HCT116 (cell line): ENCODE results near the gene EFNB1.

Experiments
- EGR1 ChIP-seq: IDR thresholded peaks from 2 replicates; pipeline ENCODE4 v1.6.1; 2012; ENCODE audit warnings: low read depth
- ELF1 ChIP-seq: IDR thresholded peaks from 2 replicates; pipeline ENCODE4 v1.6.1; 2012; ENCODE audit warnings: low read depth, borderline replicate concordance
- EZH2 ChIP-seq: fragments of 200-600 bp; sonication (generic); IDR thresholded peaks from 2 replicates; pipeline ENCODE4 v1.6.1; 2017; ENCODE audit warnings: antibody characterized with exemption, mixed run types
- EZH2phosphoT487 ChIP-seq: fragments of 200-600 bp; IDR thresholded peaks from 2 replicates; pipeline ENCODE4 v1.6.1; 2018; ENCODE audit warnings: antibody characterized with exemption, borderline replicate concordance
- SP1 ChIP-seq: IDR thresholded peaks from 2 replicates; pipeline ENCODE4 v1.6.1; 2012; ENCODE audit warnings: low read depth
- ZFX ChIP-seq: fragments of 450-650 bp; IDR thresholded peaks from 2 replicates; pipeline ENCODE4 v1.6.1; 2017
- ZNF274 ChIP-seq: fragments of 200-500 bp; sonication (Bioruptor generic); IDR thresholded peaks from 2 replicates; pipeline ENCODE4 v1.6.1; 2014; ENCODE audit warnings: mild to moderate bottlenecking, low read depth, low read length, inconsistent platforms
- TF ChIP-seq, protein P1 (sequence below), 3 experiments: fragments of 200-600 bp in 1 of 3; sonication (generic) in 1 of 3; IDR thresholded peaks in 2 of 3; conservative IDR thresholded peaks in 1 of 3; 2 replicates each; pipeline ENCODE4 v1.5.1; 2012 to 2017; ENCODE audit warnings: low read depth in 2 of 3, low read length in 2 of 3, antibody characterized with exemption in 1 of 3, borderline replicate concordance in 1 of 3, control low read depth in 1 of 3, mild to moderate bottlenecking in 1 of 3, mixed read lengths in 1 of 3, mixed run types in 1 of 3, moderate library complexity in 1 of 3; ENCODE audit not compliant: insufficient read depth in 1 of 3
- TF ChIP-seq, protein P2 (sequence below): IDR thresholded peaks from 2 replicates; pipeline ENCODE4 v1.6.1; 2012
- TF ChIP-seq, protein P3 (sequence below): IDR thresholded peaks from 2 replicates; pipeline ENCODE4 v1.6.1; 2012; ENCODE audit warnings: low read depth
- TF ChIP-seq, protein P4 (sequence below): IDR thresholded peaks from 2 replicates; pipeline ENCODE4 v1.6.1; 2011; ENCODE audit warnings: mild to moderate bottlenecking, low read length, moderate library complexity; ENCODE audit not compliant: insufficient replicate concordance; ENCODE audit errors: extremely low read depth

- TF ChIP-seq, protein P1, sequence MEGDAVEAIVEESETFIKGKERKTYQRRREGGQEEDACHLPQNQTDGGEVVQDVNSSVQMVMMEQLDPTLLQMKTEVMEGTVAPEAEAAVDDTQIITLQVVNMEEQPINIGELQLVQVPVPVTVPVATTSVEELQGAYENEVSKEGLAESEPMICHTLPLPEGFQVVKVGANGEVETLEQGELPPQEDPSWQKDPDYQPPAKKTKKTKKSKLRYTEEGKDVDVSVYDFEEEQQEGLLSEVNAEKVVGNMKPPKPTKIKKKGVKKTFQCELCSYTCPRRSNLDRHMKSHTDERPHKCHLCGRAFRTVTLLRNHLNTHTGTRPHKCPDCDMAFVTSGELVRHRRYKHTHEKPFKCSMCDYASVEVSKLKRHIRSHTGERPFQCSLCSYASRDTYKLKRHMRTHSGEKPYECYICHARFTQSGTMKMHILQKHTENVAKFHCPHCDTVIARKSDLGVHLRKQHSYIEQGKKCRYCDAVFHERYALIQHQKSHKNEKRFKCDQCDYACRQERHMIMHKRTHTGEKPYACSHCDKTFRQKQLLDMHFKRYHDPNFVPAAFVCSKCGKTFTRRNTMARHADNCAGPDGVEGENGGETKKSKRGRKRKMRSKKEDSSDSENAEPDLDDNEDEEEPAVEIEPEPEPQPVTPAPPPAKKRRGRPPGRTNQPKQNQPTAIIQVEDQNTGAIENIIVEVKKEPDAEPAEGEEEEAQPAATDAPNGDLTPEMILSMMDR (IDR thresholded peaks at IDR 0.05 in 2 of 3, conservative IDR thresholded peaks at IDR 0.05 in 1 of 3; ENCODE audit: borderline replicate concordance in 1 of 3, insufficient read depth in 1 of 3, low read depth in 2 of 3, low read length in 2 of 3) = no peak
- TF ChIP-seq, protein P2, sequence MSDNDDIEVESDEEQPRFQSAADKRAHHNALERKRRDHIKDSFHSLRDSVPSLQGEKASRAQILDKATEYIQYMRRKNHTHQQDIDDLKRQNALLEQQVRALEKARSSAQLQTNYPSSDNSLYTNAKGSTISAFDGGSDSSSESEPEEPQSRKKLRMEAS = no peak
- TF ChIP-seq, protein P3, sequence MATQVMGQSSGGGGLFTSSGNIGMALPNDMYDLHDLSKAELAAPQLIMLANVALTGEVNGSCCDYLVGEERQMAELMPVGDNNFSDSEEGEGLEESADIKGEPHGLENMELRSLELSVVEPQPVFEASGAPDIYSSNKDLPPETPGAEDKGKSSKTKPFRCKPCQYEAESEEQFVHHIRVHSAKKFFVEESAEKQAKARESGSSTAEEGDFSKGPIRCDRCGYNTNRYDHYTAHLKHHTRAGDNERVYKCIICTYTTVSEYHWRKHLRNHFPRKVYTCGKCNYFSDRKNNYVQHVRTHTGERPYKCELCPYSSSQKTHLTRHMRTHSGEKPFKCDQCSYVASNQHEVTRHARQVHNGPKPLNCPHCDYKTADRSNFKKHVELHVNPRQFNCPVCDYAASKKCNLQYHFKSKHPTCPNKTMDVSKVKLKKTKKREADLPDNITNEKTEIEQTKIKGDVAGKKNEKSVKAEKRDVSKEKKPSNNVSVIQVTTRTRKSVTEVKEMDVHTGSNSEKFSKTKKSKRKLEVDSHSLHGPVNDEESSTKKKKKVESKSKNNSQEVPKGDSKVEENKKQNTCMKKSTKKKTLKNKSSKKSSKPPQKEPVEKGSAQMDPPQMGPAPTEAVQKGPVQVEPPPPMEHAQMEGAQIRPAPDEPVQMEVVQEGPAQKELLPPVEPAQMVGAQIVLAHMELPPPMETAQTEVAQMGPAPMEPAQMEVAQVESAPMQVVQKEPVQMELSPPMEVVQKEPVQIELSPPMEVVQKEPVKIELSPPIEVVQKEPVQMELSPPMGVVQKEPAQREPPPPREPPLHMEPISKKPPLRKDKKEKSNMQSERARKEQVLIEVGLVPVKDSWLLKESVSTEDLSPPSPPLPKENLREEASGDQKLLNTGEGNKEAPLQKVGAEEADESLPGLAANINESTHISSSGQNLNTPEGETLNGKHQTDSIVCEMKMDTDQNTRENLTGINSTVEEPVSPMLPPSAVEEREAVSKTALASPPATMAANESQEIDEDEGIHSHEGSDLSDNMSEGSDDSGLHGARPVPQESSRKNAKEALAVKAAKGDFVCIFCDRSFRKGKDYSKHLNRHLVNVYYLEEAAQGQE = no peak
- TF ChIP-seq SP1 = no peak
- no peak for TF ChIP-seq EZH2
- no peak for TF ChIP-seq EZH2phosphoT487
- TF ChIP-seq ELF1 = no peak
- no peak for TF ChIP-seq ZFX
- TF ChIP-seq, protein P4, sequence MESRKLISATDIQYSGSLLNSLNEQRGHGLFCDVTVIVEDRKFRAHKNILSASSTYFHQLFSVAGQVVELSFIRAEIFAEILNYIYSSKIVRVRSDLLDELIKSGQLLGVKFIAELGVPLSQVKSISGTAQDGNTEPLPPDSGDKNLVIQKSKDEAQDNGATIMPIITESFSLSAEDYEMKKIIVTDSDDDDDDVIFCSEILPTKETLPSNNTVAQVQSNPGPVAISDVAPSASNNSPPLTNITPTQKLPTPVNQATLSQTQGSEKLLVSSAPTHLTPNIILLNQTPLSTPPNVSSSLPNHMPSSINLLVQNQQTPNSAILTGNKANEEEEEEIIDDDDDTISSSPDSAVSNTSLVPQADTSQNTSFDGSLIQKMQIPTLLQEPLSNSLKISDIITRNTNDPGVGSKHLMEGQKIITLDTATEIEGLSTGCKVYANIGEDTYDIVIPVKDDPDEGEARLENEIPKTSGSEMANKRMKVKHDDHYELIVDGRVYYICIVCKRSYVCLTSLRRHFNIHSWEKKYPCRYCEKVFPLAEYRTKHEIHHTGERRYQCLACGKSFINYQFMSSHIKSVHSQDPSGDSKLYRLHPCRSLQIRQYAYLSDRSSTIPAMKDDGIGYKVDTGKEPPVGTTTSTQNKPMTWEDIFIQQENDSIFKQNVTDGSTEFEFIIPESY = no peak
- TF ChIP-seq ZNF274 = no peak
- TF ChIP-seq EGR1 = no peak
These were observed 38.8 kb downstream of the EFNB1 start for GRCh38 chrX:68867458-68868112.
